Ascending aorta (tissue), 2 donors: Measurements from ENCODE around the gene GSTM4. TPM values are rescaled to one million over a fixed set of nuclear protein-coding genes. Genes with fewer than 3 reads are reported as not detected.

Source experiments
- DNase-seq, 2 donors: peaks; one replicate each; pipeline ENCODE4 v3.0.0-alpha.2; 2019; ENCODE audit warnings: low spot score in 2 of 2
- H3K27ac ChIP-seq, 2 donors: fragments of 200-600 bp; sonication (generic); one replicate each; pipeline ENCODE4 v1.5.1; 2016 to 2017; ENCODE audit warnings: mild to moderate bottlenecking in 1 of 2
- H3K27me3 ChIP-seq: fragments of 200-600 bp; sonication (generic); one replicate; pipeline ENCODE4 v1.5.1; 2017
- H3K36me3 ChIP-seq, 2 donors: fragments of 200-600 bp; sonication (generic); one replicate each; pipeline ENCODE4 v1.5.1; 2016
- H3K4me1 ChIP-seq, 2 donors: fragments of 200-600 bp; sonication (generic); one replicate each; pipeline ENCODE4 v1.5.1; 2016 to 2017; ENCODE audit warnings: mild to moderate bottlenecking in 1 of 2
- H3K4me3 ChIP-seq, 2 donors: fragments of 200-600 bp; sonication (generic); one replicate each; pipeline ENCODE4 v1.5.1; 2016 to 2017; ENCODE audit warnings: mild to moderate bottlenecking in 1 of 2
- H3K9me3 ChIP-seq, 2 donors: fragments of 200-600 bp; sonication (generic); one replicate each; pipeline ENCODE4 v1.5.1; 2016
- CTCF ChIP-seq, 3 experiments: fragments of 200-600 bp in 2 of 3; fragments of 450-650 bp in 1 of 3; sonication (generic) in 2 of 3; IDR thresholded peaks; one replicate each; pipeline ENCODE4 v1.5.1; 2016 to 2019; ENCODE audit warnings: antibody characterized with exemption in 3 of 3, mild to moderate bottlenecking in 1 of 3, moderate library complexity in 1 of 3
- intact Hi-C: fragments of 100-400 bp; cut with DNase I; formaldehyde crosslinking; loops from one replicate; pipeline ENCODE4 v1.15.1; 2023
- total RNA-seq: library from RNA; depleted of rRNA; stranded (reverse); fragments of >200 nt; gene quantifications from one replicate; pipeline ENCODE4 v1.1.0, GENCODE V29; 2016

The GSTM4 gene
- total RNA-seq, 1 donor from 2014 or later = 27.8 TPM

DNA sequence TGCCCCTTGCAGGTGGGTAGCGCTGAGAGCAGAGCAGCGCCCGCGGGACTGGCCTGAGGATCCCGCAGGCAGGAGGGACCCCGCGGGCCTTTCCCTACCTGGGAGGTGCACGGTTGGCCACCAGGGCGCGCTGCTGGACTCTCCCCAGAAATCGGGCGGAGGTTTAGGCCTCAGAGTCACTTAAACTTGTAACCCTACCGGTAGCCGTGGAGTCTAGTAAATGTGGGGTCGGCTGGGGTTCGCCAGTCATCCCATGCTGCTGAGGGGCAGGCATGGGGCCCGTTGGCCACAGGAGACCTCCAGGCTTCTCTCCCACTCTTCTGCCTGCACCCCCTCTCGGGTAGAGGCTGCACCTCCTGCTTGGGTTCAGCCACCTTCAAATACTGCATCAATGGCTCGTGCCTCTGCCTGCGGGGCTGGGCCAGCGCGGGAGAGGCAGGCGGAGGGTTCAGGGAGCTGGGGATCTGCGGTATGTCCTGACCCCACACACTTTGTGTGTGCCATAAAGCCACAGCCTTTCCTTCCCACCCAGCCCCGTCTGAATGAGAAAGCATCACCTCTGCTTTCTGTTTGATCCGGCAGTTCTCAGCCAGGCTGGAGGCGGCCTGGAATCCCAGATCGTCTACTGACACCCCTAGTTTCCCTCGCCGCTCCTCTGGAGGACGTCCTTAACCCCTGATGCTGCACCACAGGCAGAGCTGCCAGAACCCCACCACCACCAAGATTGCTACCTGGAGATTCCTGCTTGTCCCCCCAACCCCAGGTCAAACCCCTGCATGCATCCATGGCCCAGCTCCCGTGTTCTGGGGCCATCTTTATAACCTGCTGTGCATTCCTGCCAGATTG lies 12.3 kb upstream of the GSTM4 start:
- H3K9me3 ChIP-seq = no peaks in the 10 kb centered on the region
- no peaks in the 10 kb centered on the region for H3K4me1 ChIP-seq
- H3K36me3 ChIP-seq = no peaks in the 10 kb centered on the region
- no peak overlapping the region for H3K27ac ChIP-seq
- intact Hi-C loops = loop anchor here (5.0 kb wide), 4 partner anchors 44 to 339 kb away; partner anchors contain the start of genes AHCYL1, GNAI3 and GSTM1
- TF ChIP-seq CTCF (IDR thresholded peaks at IDR 0.05) = peak; percentile 81 to 87 (median 81)
- H3K27me3 ChIP-seq = no peaks in the 10 kb centered on the region
- peak in 1 of 2 donors; percentile 90 for DNase-seq
- H3K4me3 ChIP-seq = no peak overlapping the region

GRCh38 chr1:109644670-109645069 lies 11.2 kb upstream of the GSTM4 start:
- intact Hi-C loops = loop anchor here (5.0 kb wide), 4 partner anchors 43 to 338 kb away; partner anchors contain the start of genes AHCYL1, GNAI3 and GSTM1
- Histone ChIP-seq H3K4me3 (no peak overlapping the region), H3K4me1 (peaks cover 0 to 3% of the 10 kb centered on the region in 2 donors), H3K9me3 (no peaks in the 10 kb centered on the region), H3K27me3 (no peaks in the 10 kb centered on the region), H3K27ac (no peak overlapping the region), H3K36me3 (no peaks in the 10 kb centered on the region)
- no peak for DNase-seq
- no peak for TF ChIP-seq CTCF (IDR thresholded peaks at IDR 0.05)

DNA sequence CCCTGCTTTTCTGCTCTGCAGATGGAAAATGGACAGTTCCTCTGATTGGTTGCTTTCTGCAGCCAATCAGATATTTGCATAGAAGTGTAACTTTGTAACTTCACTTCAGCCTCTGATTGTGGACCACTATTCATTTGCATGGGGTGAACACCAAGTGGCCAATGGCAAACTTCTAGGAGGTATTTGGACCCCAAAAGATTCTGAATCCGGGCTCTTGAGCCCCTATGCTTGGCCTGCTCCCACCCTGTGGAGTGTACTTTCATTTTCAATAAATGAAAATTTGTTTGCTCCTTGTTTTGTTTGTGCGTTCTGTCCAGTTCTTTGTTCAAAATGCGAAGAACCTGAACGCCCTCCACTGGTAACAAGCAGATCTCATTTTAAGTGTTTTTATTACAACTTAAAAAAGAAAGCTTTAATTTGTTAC lies 6.4 kb upstream of the GSTM4 start:
- TF ChIP-seq CTCF (IDR thresholded peaks at IDR 0.05) = peak in 2 of 3 experiments; percentile 8 to 37
- Histone ChIP-seq H3K9me3 (no peaks in the 10 kb centered on the region), H3K4me1 (peaks cover 0 to 15% of the 10 kb centered on the region in 2 donors), H3K4me3 (no peak overlapping the region), H3K27ac (no peak overlapping the region), H3K36me3 (no peaks in the 10 kb centered on the region), H3K27me3 (no peaks in the 10 kb centered on the region)
- DNase-seq = no peak
- intact Hi-C loops = no loop called here

DNA sequence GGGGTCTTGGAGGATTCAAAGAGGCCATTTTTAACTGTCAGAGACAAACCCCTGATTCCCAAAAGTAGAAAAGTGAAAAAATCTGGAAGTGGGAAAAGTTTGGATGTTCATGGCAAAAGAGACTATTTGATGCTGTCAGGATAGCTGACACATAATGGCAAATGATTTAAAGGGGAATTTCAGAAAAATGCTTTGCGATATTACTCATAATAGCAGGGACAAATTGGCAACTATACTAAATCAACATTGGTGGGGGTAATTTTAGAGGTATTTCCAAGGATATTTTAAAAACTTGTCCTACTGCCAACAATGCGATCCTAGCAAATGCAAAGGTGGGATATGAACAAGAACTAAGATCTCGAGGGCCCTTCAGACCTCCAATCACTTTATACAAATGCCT lies 5.3 kb upstream of the GSTM4 start:
- no peaks in the 10 kb centered on the region for H3K36me3 ChIP-seq
- H3K4me1 ChIP-seq = peaks cover 7 to 24% of the 10 kb centered on the region in 2 donors
- H3K27me3 ChIP-seq = no peaks in the 10 kb centered on the region
- TF ChIP-seq CTCF (IDR thresholded peaks at IDR 0.05) = no peak
- peak in 1 of 2 donors; percentile 19 for DNase-seq
- H3K4me3 ChIP-seq = no peak overlapping the region
- no peaks in the 10 kb centered on the region for H3K9me3 ChIP-seq
- intact Hi-C loops = no loop called here
- H3K27ac ChIP-seq = no peak overlapping the region

- Histone ChIP-seq H3K27ac (no peak overlapping the region), H3K36me3 (no peaks in the 10 kb centered on the region), H3K4me3 (no peak overlapping the region), H3K4me1 (peaks cover 7 to 24% of the 10 kb centered on the region in 2 donors), H3K9me3 (no peaks in the 10 kb centered on the region), H3K27me3 (no peaks in the 10 kb centered on the region)
- intact Hi-C loops = no loop called here
- no peak for DNase-seq
- TF ChIP-seq CTCF (IDR thresholded peaks at IDR 0.05) = no peak
Measured at GRCh38 chr1:109652402-109652801, 3.5 kb upstream of the GSTM4 start.
